HEK293 (cell line): Measurements from ENCODE around the gene OLFM1.
"Not testable (repeated sequence)": the region's sequence is repeated elsewhere in the genome, so short reads cannot be mapped to it uniquely, and the experiment has no call there.

Source experiments
- CTCF ChIA-PET: fragments of 350-600 bp; formaldehyde crosslinking; extraction: SDS; loops from one replicate; lab custom pipeline; 2021; ENCODE audit warnings: antibody characterized with exemption; lab: Yijun Ruan, JAX
- POLR2A ChIA-PET: fragments of 300-600 bp; formaldehyde crosslinking; extraction: SDS; loops from one replicate; lab custom pipeline; 2020; ENCODE audit warnings: antibody characterized with exemption, inconsistent platforms; lab: Yijun Ruan, JAX
- H3K27ac ChIP-seq: fragments of 200-500 bp; sonication (Bioruptor generic); 2 replicates; pipeline ENCODE4 v1.5.1; 2014; ENCODE audit warnings: low read depth, low read length, control low read depth, inconsistent platforms; ENCODE audit errors: extremely low read depth
- H3K36me3 ChIP-seq, 2 experiments: fragments of 200-500 bp in 1 of 2; sonication (Bioruptor generic) in 1 of 2; 1 replicate in 1 of 2; 2 replicates in 1 of 2; pipeline ENCODE4 v1.5.1; 2014 to 2017; ENCODE audit warnings: inconsistent platforms in 2 of 2, low read length in 2 of 2; ENCODE audit not compliant: control insufficient read depth in 2 of 2, insufficient read depth in 1 of 2
- H3K4me1 ChIP-seq: fragments of 200-500 bp; sonication (Bioruptor generic); 2 replicates; pipeline ENCODE4 v1.5.1; 2014; ENCODE audit warnings: mild to moderate bottlenecking, low read length, inconsistent platforms; ENCODE audit not compliant: control insufficient read depth, insufficient read depth
- H3K4me3 ChIP-seq: 2 replicates; pipeline ENCODE4 v1.5.1; 2011; ENCODE audit warnings: low read depth, mild to moderate bottlenecking, control low read depth, low read length, moderate library complexity
- H3K9me3 ChIP-seq: fragments of 200-500 bp; sonication (Bioruptor generic); 2 replicates; pipeline ENCODE4 v1.5.1; 2014; ENCODE audit warnings: low read depth, low read length, inconsistent platforms; ENCODE audit not compliant: control insufficient read depth, insufficient read depth
- FEZF1 ChIP-seq: fragments of 450-650 bp; formaldehyde crosslinking; IDR thresholded peaks from 2 replicates; pipeline ENCODE4 v1.5.1; 2016; ENCODE audit warnings: missing biosample characterization, missing genetic modification characterization
- MZF1 ChIP-seq: fragments of 450-650 bp; formaldehyde crosslinking; IDR thresholded peaks from 2 replicates; pipeline ENCODE4 v1.5.1; 2017; ENCODE audit warnings: missing biosample characterization, missing genetic modification characterization, borderline replicate concordance
- PBX3 ChIP-seq: sonication (generic); formaldehyde crosslinking; IDR thresholded peaks from 2 replicates; pipeline ENCODE4 v1.8.1; 2022; ENCODE audit warnings: mild to moderate bottlenecking, moderate library complexity, missing genetic modification reagents
- SALL2 ChIP-seq: fragments of 450-650 bp; formaldehyde crosslinking; IDR thresholded peaks from 2 replicates; pipeline ENCODE4 v1.5.0; 2017; ENCODE audit warnings: missing biosample characterization, mild to moderate bottlenecking, missing genetic modification characterization, borderline replicate concordance
- SCRT2 ChIP-seq: fragments of 450-650 bp; formaldehyde crosslinking; IDR thresholded peaks from 2 replicates; pipeline ENCODE4 v1.5.1; 2016; ENCODE audit warnings: missing biosample characterization, missing genetic modification characterization
- ZBTB10 ChIP-seq: fragments of 450-650 bp; formaldehyde crosslinking; IDR thresholded peaks from 2 replicates; pipeline ENCODE4 v1.5.1; 2016; ENCODE audit warnings: missing biosample characterization, missing genetic modification characterization
- ZBTB8A ChIP-seq: fragments of 450-650 bp; formaldehyde crosslinking; IDR thresholded peaks from 2 replicates; pipeline ENCODE4 v1.5.1; 2016; ENCODE audit warnings: missing biosample characterization, missing genetic modification characterization
- ZIC2 ChIP-seq: fragments of 450-650 bp; formaldehyde crosslinking; IDR thresholded peaks from 2 replicates; pipeline ENCODE4 v1.5.1; 2016; ENCODE audit warnings: missing biosample characterization, missing genetic modification characterization
- ZNF138 ChIP-seq: fragments of 450-650 bp; formaldehyde crosslinking; IDR thresholded peaks from 2 replicates; pipeline ENCODE4 v1.5.1; 2016; ENCODE audit warnings: missing biosample characterization, missing genetic modification characterization, borderline replicate concordance
- ZNF157 ChIP-seq: fragments of 450-650 bp; formaldehyde crosslinking; IDR thresholded peaks from 2 replicates; pipeline ENCODE4 v1.5.1; 2016; ENCODE audit warnings: missing biosample characterization, missing genetic modification characterization
- ZNF18 ChIP-seq: fragments of 450-650 bp; formaldehyde crosslinking; IDR thresholded peaks from 2 replicates; pipeline ENCODE4 v1.5.1; 2016; ENCODE audit warnings: missing biosample characterization, missing genetic modification characterization
- ZNF211 ChIP-seq: fragments of 450-650 bp; formaldehyde crosslinking; IDR thresholded peaks from 2 replicates; pipeline ENCODE4 v1.5.1; 2016; ENCODE audit warnings: low read depth, missing biosample characterization, missing genetic modification characterization
- ZNF274 ChIP-seq, 2 experiments: fragments of 200-500 bp in 1 of 2; fragments of 450-650 bp in 1 of 2; sonication (Bioruptor generic) in 1 of 2; formaldehyde crosslinking in 1 of 2; IDR thresholded peaks; 2 replicates each; pipeline versions ENCODE4 v1.5.1 to v1.6.1; 2014 to 2016; ENCODE audit warnings: borderline replicate concordance in 1 of 2, inconsistent platforms in 1 of 2, low read length in 1 of 2, missing biosample characterization in 1 of 2, missing genetic modification characterization in 1 of 2
- ZNF292 ChIP-seq: fragments of 450-650 bp; formaldehyde crosslinking; IDR thresholded peaks from 2 replicates; pipeline ENCODE4 v1.5.1; 2016; ENCODE audit warnings: low read depth, missing biosample characterization, missing genetic modification characterization, borderline replicate concordance
- ZNF311 ChIP-seq: fragments of 450-650 bp; formaldehyde crosslinking; IDR thresholded peaks from 2 replicates; pipeline ENCODE4 v1.5.1; 2017; ENCODE audit warnings: missing biosample characterization, missing genetic modification characterization, borderline replicate concordance
- ZNF37A ChIP-seq: fragments of 450-650 bp; IDR thresholded peaks from 2 replicates; pipeline ENCODE4 v1.5.1; 2018; ENCODE audit warnings: missing biosample characterization, missing genetic modification characterization
- ZNF433 ChIP-seq: fragments of 450-650 bp; formaldehyde crosslinking; IDR thresholded peaks from 2 replicates; pipeline ENCODE4 v1.5.1; 2016; ENCODE audit warnings: missing biosample characterization, missing genetic modification characterization, low read depth
- ZNF473 ChIP-seq: fragments of 450-650 bp; formaldehyde crosslinking; IDR thresholded peaks from 2 replicates; pipeline ENCODE4 v1.5.1; 2017; ENCODE audit warnings: missing biosample characterization, missing genetic modification characterization
- ZNF596 ChIP-seq: fragments of 450-650 bp; IDR thresholded peaks from 2 replicates; pipeline ENCODE4 v1.5.0; 2018; ENCODE audit warnings: missing biosample characterization, mild to moderate bottlenecking, missing genetic modification characterization, moderate library complexity

Gene OLFM1

GRCh38 chr9:135061441-135061840 lies 26.0 kb upstream of the OLFM1 start:
- CTCF ChIA-PET: no interaction called here
- no peaks in the 10 kb centered on the region for H3K4me1 ChIP-seq
- no peak overlapping the region for H3K27ac ChIP-seq
- no peak overlapping the region for H3K4me3 ChIP-seq
- POLR2A ChIA-PET: no interaction called here
- TF ChIP-seq SALL2 (tag by site-specific recombination) (no peak), ZNF433 (tag by site-specific recombination) (no peak), ZBTB8A (tag by site-specific recombination) (no peak), PBX3 (CRISPR knock-in tag) (no peak), ZNF311 (tag by site-specific recombination) (no peak), FEZF1 (no peak), ZNF157 (tag by site-specific recombination) (no peak), ZNF596 (no peak), ZNF138 (tag by site-specific recombination) (no peak), ZNF18 (tag by site-specific recombination) (no peak), ZNF274 (IDR thresholded peaks at IDR 0.05; ENCODE audit: low read length) (no peak), ZNF274 (tag by site-specific recombination; IDR thresholded peaks at IDR 0.05; ENCODE audit: borderline replicate concordance) (no peak), ZIC2 (tag by site-specific recombination) (no peak), SCRT2 (tag by site-specific recombination) (no peak), ZBTB10 (tag by site-specific recombination) (no peak), ZNF292 (no peak), ZNF211 (tag by site-specific recombination) (no peak)
- H3K9me3 ChIP-seq: no peaks in the 10 kb centered on the region
- no peaks in the 10 kb centered on the region for H3K36me3 ChIP-seq

- POLR2A ChIA-PET: no interaction called here
- no peaks in the 10 kb centered on the region for H3K9me3 ChIP-seq
- CTCF ChIA-PET: interaction anchor here (0.7 to 0.9 kb wide), 2 partner anchors 12 to 612 kb away, joined by 3 read pairs; no protein-coding TSS in a partner anchor
Measured at GRCh38 chr9:135062254-135062653, 25.2 kb upstream of the OLFM1 start.

GRCh38 chr9:135063466-135063865 lies 24.0 kb upstream of the OLFM1 start:
- POLR2A ChIA-PET, H3K27ac ChIP-seq, H3K9me3 ChIP-seq, H3K4me3 ChIP-seq, H3K36me3 ChIP-seq, H3K4me1 ChIP-seq: not testable (repeated sequence)
- CTCF ChIA-PET: interaction anchor here (0.7 kb wide), 1 partner anchor 72 kb away, joined by 3 read pairs; no protein-coding TSS in a partner anchor

More at GRCh38 chr9:135062254-135062653, 25.2 kb upstream of the OLFM1 start:
- Histone ChIP-seq H3K36me3 (no peaks in the 10 kb centered on the region), H3K4me3 (no peak overlapping the region), H3K4me1 (no peaks in the 10 kb centered on the region), H3K27ac (no peak overlapping the region)
- TF ChIP-seq ZNF37A (tag by site-specific recombination) (no peak), MZF1 (no peak), ZNF473 (tag by site-specific recombination) (no peak)
